GM10266 (cell line): ENCODE measurements around the gene PTPN14.

Experiments used
- DNase-seq: peaks from one replicate; pipeline ENCODE4 v3.0.0; 2012; ENCODE audit errors: extremely low spot score
- CTCF ChIP-seq: IDR thresholded peaks from 2 replicates; pipeline ENCODE4 v1.5.1; 2012; ENCODE audit warnings: mild to moderate bottlenecking, low read depth; ENCODE audit not compliant: control insufficient read depth, insufficient read depth; ENCODE audit errors: missing control alignments

Gene PTPN14

DNA sequence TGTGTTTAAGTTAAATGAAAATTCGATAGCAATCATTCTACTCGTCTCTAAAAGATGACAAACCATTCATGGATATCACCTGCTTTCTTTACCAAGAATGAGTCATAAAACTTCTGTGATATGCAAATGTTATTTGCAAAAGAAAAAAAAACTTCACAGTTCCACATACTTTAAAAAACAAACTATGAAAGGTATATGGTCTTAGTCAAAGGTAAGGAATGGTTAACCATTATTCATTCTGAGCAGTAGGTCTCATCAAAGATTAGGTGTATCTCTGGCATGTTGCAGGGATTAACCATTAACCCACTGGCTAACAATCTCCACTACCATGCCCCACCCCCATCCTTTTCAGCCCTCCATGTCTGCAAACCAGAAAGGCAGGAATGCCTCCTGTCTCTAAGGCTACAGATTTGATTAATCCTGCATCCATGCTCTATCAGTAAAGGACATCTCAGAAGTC lies 44.4 kb downstream of the PTPN14 start:
- no peak for TF ChIP-seq CTCF

DNA sequence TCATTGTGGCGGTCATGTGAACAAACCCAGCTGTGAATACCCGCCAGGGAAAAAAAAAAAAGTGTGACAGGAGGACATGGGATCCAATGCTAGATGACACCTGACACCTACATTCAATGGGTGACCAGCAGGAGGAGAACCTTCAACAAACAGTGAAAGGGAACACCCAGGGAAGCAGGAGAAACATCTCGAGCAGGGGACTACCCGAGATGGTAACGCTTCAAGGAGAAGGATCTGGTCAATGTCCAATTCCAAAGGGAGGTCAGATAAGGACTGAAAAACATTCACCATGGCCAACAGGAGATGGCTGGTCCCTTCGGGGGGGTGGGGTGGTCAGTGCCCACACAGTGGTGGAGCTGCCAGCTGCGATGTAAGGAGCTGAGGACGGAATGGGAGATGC lies 46.3 kb downstream of the PTPN14 start:
- no peak for TF ChIP-seq CTCF
- no peak for DNase-seq

More for the DNA sequence above, 44.4 kb downstream of the PTPN14 start:
- DNase-seq = no peak

DNA sequence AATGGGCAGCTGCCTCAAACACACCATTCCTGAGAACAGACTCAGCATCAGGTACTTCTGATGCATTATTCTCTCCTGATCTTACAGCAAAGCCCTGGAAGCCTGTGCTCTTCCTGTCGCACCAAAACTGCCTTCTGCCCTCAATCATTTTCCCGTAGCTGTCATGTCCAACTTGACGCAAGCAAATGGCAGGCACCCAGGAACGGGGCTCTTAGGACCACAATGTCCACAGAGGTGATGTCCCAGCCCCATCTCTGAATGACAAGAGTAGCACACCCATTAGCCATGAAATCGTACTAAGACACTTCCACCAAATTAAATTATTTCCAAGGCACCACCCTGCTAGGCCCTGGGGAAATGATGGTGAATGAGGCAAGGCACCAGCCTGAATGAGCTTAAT lies 47.1 kb downstream of the PTPN14 start:
- DNase-seq = no peak
- TF ChIP-seq CTCF = no peak

DNA sequence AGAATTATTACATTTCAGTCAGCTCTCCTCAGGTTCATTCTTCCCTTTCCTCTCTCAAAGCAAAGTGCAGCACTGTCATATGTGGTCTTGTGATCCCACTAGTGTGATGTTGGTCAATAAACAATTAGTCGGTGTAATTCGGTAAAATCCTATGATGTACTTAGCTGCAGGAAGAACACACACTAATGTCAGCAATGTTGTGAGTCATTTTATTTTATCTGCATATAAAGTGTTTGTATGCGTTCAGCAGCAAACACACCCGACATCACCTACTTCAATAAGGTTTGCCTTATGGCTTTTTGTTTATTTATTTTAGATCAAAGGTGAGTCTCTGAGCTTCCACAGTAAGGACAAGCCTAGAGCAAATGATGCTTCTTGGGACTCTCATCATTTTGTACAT lies 47.8 kb downstream of the PTPN14 start:
- no peak for TF ChIP-seq CTCF
- DNase-seq = no peak

DNA sequence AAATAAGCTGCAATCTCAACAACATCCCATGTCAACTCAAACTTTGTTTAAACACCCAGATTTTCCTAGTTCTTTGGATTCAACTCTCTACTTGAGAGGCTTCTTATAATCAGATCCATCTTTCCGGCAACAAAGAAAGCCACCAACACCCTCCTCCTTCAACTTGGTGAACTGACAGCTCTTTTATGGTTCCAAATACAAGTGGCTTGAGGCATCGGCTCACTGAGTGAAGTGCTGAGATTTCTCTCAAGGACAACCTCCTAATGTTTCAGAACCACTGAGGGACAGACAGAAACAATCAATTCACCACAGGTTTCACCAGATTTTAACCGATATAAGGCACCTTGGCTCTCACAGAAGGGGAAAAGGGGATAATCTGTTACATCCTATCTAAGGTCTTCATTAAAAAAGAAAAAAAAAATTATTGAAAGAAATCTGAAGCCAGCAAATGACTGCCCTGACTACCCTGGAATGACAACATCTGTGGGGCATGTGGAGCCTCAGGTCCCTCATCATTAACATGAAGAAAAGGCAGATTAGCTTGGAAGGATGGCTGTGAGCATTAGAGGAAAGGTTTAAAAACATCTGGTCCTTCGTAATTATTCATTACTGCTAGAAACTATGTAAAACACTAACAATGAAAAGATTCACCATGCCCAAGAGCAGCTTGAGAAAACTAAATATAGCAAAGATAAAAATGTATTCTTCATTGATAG lies 50.9 kb downstream of the PTPN14 start:
- no peak for TF ChIP-seq CTCF
- no peak for DNase-seq

DNA sequence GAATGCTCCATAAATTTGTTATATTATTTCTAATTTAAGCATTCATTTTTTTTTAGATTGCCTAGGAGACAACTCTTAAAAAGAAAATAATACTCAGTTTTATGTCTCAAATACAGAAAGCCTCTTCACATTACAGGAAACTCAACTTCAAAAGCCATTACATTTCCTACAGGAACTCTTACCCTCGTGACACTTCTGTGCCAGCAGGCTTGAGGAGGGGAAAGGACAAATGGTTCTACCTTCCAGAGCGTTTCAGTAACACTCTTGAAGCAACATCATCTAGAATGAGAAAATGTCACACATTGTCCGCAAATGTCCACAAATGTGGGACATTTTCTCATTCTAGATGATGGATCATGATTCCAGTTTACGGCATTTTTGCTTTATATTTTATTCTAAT lies 51.7 kb downstream of the PTPN14 start:
- DNase-seq = no peak
- no peak for TF ChIP-seq CTCF

DNA sequence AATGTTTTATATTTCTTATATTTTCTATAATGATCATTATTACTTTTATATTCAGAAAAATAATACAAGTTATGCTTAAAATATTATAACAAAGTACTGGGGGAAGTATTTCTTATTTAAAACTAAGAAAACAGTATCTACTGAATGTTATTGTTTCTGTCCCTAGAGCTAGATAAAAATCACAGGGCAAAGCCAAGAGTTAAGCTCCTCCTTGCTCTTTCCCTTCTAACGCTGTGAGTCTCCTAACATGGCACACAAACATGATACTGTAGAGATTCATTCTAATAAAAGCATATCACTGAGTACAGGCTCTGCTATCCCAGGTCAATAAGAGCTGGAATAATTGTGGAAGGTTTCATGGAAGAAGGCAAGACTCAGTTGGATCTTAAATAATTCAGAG lies 53.4 kb downstream of the PTPN14 start:
- TF ChIP-seq CTCF = no peak
- DNase-seq = no peak
